ENCODE results near the gene BDP1. TPM values are rescaled to one million over a fixed set of nuclear protein-coding genes. Genes with fewer than 3 reads are reported as not detected.
"Not testable (repeated sequence)": the region's sequence is repeated elsewhere in the genome, so short reads cannot be mapped to it uniquely, and the experiment has no call there.

Gene BDP1
- total RNA-seq, 4 donors from 2014 or later = 34.9 to 39.3 (median 37.1) TPM

GRCh38 chr5:71475788-71476384, 20.4 kb downstream of the BDP1 start:
- Histone ChIP-seq H3K36me3 (peaks cover 0 to 98% (median 0%) of the 10 kb centered on the region in 3 donors), H3K27me3 (no peaks in the 10 kb centered on the region), H3K27ac (no peak overlapping the region), H3K9me3 (no peaks in the 10 kb centered on the region), H3K4me3 (no peak overlapping the region), H3K4me1 (no peaks in the 10 kb centered on the region)
- TF ChIP-seq POLR2A (IDR thresholded peaks at IDR 0.05) (no peak), EP300 (IDR thresholded peaks at IDR 0.05) (no peak)
- TF ChIP-seq, protein P1, sequence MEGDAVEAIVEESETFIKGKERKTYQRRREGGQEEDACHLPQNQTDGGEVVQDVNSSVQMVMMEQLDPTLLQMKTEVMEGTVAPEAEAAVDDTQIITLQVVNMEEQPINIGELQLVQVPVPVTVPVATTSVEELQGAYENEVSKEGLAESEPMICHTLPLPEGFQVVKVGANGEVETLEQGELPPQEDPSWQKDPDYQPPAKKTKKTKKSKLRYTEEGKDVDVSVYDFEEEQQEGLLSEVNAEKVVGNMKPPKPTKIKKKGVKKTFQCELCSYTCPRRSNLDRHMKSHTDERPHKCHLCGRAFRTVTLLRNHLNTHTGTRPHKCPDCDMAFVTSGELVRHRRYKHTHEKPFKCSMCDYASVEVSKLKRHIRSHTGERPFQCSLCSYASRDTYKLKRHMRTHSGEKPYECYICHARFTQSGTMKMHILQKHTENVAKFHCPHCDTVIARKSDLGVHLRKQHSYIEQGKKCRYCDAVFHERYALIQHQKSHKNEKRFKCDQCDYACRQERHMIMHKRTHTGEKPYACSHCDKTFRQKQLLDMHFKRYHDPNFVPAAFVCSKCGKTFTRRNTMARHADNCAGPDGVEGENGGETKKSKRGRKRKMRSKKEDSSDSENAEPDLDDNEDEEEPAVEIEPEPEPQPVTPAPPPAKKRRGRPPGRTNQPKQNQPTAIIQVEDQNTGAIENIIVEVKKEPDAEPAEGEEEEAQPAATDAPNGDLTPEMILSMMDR (IDR thresholded peaks at IDR 0.05) = peak in 2 of 5 experiments; percentile 33 to 34
- no peak for DNase-seq (ENCODE audit: low spot score in 2 of 2)
- WGBS, 2 donors = 72% methylated on average over 3 of the region's 3 CpGs

- Histone ChIP-seq H3K27ac (no peak overlapping the region), H3K27me3 (no peaks in the 10 kb centered on the region), H3K9me3 (no peaks in the 10 kb centered on the region), H3K36me3 (peaks cover 0 to 87% (median 0%) of the 10 kb centered on the region in 3 donors), H3K4me1 (peaks cover 0 to 11% (median 0%) of the 10 kb centered on the region in 4 donors), H3K4me3 (no peak overlapping the region)
- no peak for DNase-seq (ENCODE audit: low spot score in 2 of 2)
- TF ChIP-seq, protein P1 (IDR thresholded peaks at IDR 0.05) = no peak
- TF ChIP-seq POLR2A (IDR thresholded peaks at IDR 0.05) (no peak), EP300 (IDR thresholded peaks at IDR 0.05) (no peak)
Measured at GRCh38 chr5:71481441-71481840, 26.0 kb downstream of the BDP1 start.

GRCh38 chr5:71482132-71482531, 26.7 kb downstream of the BDP1 start:
- WGBS, 2 donors = 64 to 74% methylated on average over 2 of the region's 2 CpGs
- H3K36me3 ChIP-seq = peaks cover 0 to 87% (median 0%) of the 10 kb centered on the region in 3 donors
- H3K9me3 ChIP-seq = no peaks in the 10 kb centered on the region
- TF ChIP-seq EP300 (IDR thresholded peaks at IDR 0.05) (no peak), POLR2A (IDR thresholded peaks at IDR 0.05) (no peak)
- TF ChIP-seq, protein P1 (IDR thresholded peaks at IDR 0.05) = no peak
- H3K27ac ChIP-seq = no peak overlapping the region
- peaks cover 0 to 11% (median 0%) of the 10 kb centered on the region in 4 donors for H3K4me1 ChIP-seq
- H3K27me3 ChIP-seq = no peaks in the 10 kb centered on the region
- DNase-seq (ENCODE audit: low spot score in 2 of 2) = peak in 1 of 2 donors; percentile 19
- H3K4me3 ChIP-seq = no peak overlapping the region

- peaks cover 0 to 87% (median 0%) of the 10 kb centered on the region in 3 donors for H3K36me3 ChIP-seq
- no peak overlapping the region for H3K27ac ChIP-seq
- 94 to 98% methylated on average over 2 of the region's 2 CpGs for WGBS, 2 donors
- H3K27me3 ChIP-seq = no peaks in the 10 kb centered on the region
- DNase-seq (ENCODE audit: low spot score in 2 of 2) = no peak
- TF ChIP-seq, protein P1 (IDR thresholded peaks at IDR 0.05) = no peak
- no peak for TF ChIP-seq POLR2A (IDR thresholded peaks at IDR 0.05)
- TF ChIP-seq EP300 (IDR thresholded peaks at IDR 0.05) = no peak
- no peaks in the 10 kb centered on the region for H3K9me3 ChIP-seq
- no peak overlapping the region for H3K4me3 ChIP-seq
- H3K4me1 ChIP-seq = peaks cover 0 to 11% (median 0%) of the 10 kb centered on the region in 4 donors
Measured at GRCh38 chr5:71483355-71483754, 27.9 kb downstream of the BDP1 start.

GRCh38 chr5:71492817-71493615, 37.6 kb downstream of the BDP1 start:
- Histone ChIP-seq H3K4me1 (no peaks in the 10 kb centered on the region), H3K9me3 (no peaks in the 10 kb centered on the region), H3K27me3 (no peaks in the 10 kb centered on the region), H3K4me3 (no peak overlapping the region), H3K36me3 (peaks cover 2 to 96% (median 6%) of the 10 kb centered on the region in 3 donors), H3K27ac (no peak overlapping the region)
- DNase-seq (ENCODE audit: low spot score in 2 of 2) = no peak
- WGBS, 2 donors = 95 to 96% methylated on average over 5 of the region's 5 CpGs
- no peak for TF ChIP-seq EP300 (IDR thresholded peaks at IDR 0.05)
- TF ChIP-seq POLR2A (IDR thresholded peaks at IDR 0.05) = no peak
- TF ChIP-seq, protein P1 (IDR thresholded peaks at IDR 0.05) = no peak

DNA sequence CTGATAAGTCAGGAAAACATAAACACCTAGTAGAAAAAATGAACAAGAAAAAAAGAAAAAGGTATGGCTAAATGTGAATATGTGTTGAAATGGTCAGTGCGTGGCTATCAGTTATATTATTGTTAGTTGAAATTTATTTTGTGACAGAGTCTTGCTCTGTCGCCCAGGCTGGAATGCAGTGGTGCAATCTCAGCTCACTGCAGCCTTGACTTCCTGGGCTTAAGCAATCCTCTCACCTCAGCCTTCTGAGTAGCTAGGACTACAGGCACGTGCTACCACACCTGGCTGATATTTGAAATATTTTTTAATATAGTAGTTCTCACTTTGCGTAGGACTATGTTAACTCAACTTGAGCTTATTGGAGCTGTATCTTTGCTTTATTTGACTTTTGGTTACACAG, 38.8 kb downstream of the BDP1 start:
- H3K9me3 ChIP-seq; H3K27me3 ChIP-seq; H3K27ac ChIP-seq; H3K4me1 ChIP-seq; DNase-seq (ENCODE audit: low spot score in 2 of 2); H3K4me3 ChIP-seq: not testable (repeated sequence)
- WGBS, 2 donors = 91 to 94% methylated on average over 4 of the region's 4 CpGs
- peaks cover 2 to 96% (median 5%) of the 10 kb centered on the region in 3 donors for H3K36me3 ChIP-seq

DNA sequence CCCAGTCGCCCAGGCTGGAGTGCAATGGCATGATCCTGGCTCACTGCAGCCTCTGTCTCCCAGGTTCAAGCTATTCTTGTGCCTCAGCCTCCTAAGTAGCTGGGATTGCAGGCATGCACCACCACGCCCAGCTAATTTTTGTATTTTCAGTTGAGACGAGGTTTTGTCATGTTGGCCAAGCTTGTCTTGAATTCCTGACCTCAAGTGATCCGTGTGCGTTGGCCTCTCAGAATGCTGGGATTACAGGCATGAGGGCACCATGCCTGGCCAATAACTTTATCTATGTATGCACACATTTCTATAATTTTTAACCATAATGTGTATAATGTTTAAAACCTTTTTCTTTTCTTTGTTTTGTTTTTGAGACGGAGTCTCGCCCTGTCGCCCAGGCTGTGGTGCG, 43.3 kb downstream of the BDP1 start:
- 93 to 94% methylated on average over 9 of the region's 9 CpGs for WGBS, 2 donors
- H3K27me3 ChIP-seq; H3K4me3 ChIP-seq; H3K27ac ChIP-seq; H3K4me1 ChIP-seq; H3K9me3 ChIP-seq; DNase-seq (ENCODE audit: low spot score in 2 of 2): not testable (repeated sequence)
- H3K36me3 ChIP-seq = peaks cover 5 to 92% (median 19%) of the 10 kb centered on the region in 3 donors
